H1 (cell line): ENCODE results near the gene CEP170. TPM values are rescaled to one million over a fixed set of nuclear protein-coding genes. Genes with fewer than 3 reads are reported as not detected.

Experiments
- FOSL1 ChIP-seq: IDR thresholded peaks from 2 replicates; pipeline ENCODE4 v1.6.1; 2011; ENCODE audit warnings: mild to moderate bottlenecking, low read depth, low read length, moderate library complexity; ENCODE audit not compliant: insufficient read depth
- MAFK ChIP-seq: IDR thresholded peaks from 2 replicates; pipeline ENCODE4 v1.6.1; 2012; ENCODE audit warnings: low read depth, mild to moderate bottlenecking, improper control_type of control experiment, low read length
- POU5F1 ChIP-seq: IDR thresholded peaks from 2 replicates; pipeline ENCODE4 v1.6.1; 2011; ENCODE audit warnings: low read depth, mild to moderate bottlenecking, low read length, moderate library complexity
- RAD21 ChIP-seq, 2 experiments: IDR thresholded peaks in 1 of 2; conservative IDR thresholded peaks in 1 of 2; 2 replicates each; pipeline ENCODE4 v1.6.1; 2011; ENCODE audit warnings: low read depth in 2 of 2, low read length in 2 of 2, improper control_type of control experiment in 1 of 2, inconsistent platforms in 1 of 2, mild to moderate bottlenecking in 1 of 2, moderate library complexity in 1 of 2
- polyA plus RNA-seq, 7 experiments: library from polyadenylated mRNA; depleted of rRNA in 3 of 7; stranded (reverse) in 5 of 7; unstranded in 2 of 7; fragments of >200 nt in 5 of 7; fragments of 200-250 nt in 2 of 7; gene quantifications; 1 replicate in 5 of 7; 2 replicates in 1 of 7; 4 replicates in 1 of 7; pipeline versions ENCODE4 v1.2.1 to v1.2.3, GENCODE V29; 2011 to 2013; ENCODE audit warnings: missing spikeins in 2 of 7, mixed read lengths in 2 of 7
- total RNA-seq: library from RNA; stranded (reverse); fragmentation: NEBNext Ultra II Directional; extraction: Animal tissue kit (Norgen Biotek cat#: 25700); gene quantifications from 2 replicates; pipeline ENCODE4 v1.2.1, GENCODE V29; 2021

Gene CEP170
- total and polyA plus RNA-seq, 2 of the 8 experiments (the other 6 are each of a cell fraction or from before 2014, with no cell fraction given): 33.1 to 97.2 TPM

DNA sequence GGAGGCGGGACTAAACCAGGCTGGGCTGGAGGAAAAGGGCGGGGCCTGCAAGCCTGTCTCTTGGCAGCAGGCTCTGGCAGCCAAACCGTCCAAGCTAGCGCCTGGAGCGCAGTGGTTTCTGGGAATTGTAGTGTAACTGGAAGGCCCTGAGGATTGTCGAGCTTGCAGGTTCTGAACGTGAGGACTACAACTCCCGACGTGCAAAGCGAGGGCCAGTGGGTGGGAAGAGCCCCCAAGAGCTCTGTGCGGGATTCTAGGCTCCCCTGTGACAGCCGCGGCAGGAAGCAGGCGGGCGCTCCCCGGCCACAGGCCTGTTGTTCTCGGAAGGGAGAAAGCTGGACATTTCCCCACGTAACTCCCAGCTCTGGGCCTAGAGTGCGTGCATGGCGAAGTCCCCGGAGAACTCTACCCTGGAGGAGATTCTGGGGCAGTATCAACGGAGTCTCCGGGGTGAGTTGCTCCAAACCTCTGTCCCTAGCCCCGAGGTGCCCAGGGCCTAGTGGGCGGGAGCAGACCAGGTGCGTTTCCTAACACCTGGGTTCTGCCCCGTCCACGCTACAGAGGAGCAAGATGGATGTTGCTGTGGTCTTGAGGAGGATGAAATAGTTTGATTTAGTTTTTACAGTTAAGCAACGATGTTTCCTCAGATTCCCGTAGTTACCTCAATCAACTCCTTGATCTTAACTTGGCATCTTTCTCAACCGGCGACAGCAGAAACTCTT is 871 bp upstream of the CEP170 start, which contains the start of gene SDCCAG8 (continued):
- TF ChIP-seq MAFK (no peak), FOSL1 (no peak), RAD21 (IDR thresholded peaks at IDR 0.05 in 1 of 2, conservative IDR thresholded peaks at IDR 0.05 in 1 of 2; ENCODE audit: low read depth in 2 of 2, low read length in 2 of 2) (no peak), POU5F1 (no peak)
